ENCODE measurements around the gene DNAJB12.
"Not testable (repeated sequence)": the region's sequence is repeated elsewhere in the genome, so short reads cannot be mapped to it uniquely, and the experiment has no call there.

Gene DNAJB12

DNA sequence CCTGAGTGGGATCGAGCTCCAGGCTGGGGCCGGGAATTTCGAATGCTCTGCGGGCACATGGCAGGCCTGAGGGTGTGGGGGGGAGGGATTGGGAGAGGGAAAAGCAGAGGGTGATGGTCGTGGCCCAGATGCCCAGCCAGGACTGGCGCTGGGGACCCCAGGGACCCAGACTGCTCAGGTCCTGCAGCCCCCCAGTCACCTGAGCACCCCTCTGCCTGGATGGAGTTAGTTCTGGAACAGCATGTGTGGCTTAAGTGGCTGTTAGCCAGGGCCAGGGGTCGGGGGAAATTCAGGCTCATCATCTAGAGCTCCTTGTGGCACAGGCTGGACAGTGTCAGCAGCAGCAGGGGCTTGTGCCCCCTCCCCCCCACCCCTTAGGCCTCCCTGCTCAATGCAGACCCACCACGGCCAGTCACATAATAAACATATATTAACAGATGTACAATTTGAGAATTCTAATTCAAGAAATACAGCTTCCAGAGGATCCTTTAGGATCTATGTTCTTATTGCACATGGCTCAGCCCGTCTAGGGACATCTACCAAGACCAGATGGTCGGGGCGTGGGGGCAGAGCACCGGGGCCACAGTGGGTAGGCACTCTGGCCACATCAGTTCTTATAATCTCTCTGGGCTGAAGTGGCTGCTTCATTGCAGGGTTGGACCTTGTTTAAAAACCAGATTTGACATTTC is 22.2 kb downstream of the DNAJB12 start:
- in situ Hi-C loops (cut with HindIII; ENCODE audit: low sequenced_read_pairs) = no loop called here

DNA sequence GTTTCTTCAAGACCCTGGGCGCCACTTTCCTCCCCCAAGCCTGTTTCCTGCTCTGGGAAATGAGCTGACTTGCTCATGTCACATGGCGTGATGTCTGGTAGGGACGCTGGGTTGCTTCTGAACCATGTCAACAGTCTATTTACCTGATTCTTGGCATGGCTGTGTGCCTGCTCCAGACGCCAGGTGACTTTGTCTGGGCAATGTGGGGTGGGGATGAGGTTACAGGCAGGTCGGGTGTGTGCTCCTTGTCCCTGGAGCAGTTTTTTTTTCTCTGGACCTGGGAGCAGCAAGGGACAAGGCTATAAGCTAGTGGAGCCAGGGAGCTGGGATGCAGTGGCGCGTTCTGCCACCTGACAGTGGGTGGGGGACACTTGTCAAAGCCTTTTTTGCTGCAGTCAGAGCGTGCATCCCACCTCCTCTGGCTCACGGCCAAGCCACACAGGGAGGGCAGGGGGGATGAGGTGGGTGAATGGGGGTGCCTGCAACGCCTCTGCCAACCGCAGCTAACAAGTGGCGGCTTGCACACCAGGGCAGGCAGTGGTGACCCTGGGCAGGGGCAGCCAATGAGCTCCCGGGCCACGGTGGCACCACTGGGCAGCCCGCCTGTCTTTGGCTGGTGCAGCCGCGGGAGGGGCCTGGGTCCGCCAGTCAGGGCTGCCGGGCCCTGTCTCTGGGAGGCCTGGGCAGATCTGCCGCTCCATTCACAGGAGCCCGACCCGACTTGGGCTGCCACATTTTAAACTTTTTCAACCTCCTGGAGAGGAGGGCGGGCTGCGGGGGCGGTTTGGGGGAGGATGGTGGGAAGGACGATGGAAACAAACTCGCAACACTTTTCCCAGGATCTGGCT is 22.9 kb downstream of the DNAJB12 start:
- in situ Hi-C loops (cut with HindIII; ENCODE audit: low sequenced_read_pairs) = no loop called here

DNA sequence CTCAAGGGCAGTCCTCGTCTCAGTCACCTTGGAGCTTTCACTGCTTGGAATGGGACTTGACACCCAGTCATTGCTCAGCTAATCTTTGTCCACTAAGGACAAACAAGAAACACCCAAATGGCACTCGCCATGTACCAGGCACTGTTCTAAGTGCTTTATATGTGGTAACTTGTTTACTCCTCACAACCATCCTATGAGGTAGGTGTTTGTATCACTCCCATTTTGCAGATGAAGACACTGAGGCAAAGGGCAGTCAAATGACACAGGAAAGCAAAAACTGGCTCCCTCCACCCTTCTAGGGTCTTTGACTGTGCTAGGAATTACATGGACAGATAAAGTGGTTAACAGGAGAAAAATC is 24.7 kb downstream of the DNAJB12 start:
- in situ Hi-C loops (cut with HindIII; ENCODE audit: low sequenced_read_pairs) = no loop called here

DNA sequence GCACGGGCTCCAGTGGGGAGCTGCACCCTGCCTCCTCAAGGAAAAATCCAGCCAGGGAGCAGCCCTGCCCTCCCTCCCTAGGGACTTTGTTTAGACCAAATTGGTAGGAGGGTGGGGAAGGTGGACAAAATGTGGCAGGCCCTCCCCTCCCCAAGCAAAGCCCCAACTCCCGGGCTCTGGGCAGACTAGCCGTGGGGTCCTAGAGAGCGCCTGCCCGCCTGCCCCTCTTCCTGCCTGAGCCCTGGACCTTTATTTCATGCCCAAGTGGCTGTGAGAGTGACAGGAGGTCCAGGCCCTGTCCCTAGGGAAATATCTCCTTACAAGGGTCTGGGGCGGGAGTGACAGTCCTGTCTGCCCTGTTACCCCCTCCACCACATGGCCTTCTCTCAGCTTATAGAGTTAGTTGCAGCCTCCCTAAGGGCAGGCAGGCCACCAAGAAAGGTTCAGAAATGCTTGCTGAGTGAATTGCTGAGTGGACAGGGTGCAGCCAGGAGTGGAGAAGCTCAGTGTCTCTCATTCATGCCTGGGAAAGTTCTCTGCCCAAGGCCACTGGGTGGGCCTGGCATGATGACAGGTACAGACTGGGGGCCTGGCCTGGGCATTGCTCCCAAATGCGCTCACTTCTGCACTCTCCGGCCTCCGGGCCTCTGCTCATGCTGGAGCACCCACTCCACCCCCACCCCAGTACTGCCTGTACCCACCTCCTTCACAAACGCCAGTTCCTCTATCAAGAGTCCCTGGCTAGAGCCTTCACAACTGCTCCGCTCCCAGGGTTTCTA is 25.2 kb downstream of the DNAJB12 start:
- in situ Hi-C loops (cut with HindIII; ENCODE audit: low sequenced_read_pairs) = no loop called here

DNA sequence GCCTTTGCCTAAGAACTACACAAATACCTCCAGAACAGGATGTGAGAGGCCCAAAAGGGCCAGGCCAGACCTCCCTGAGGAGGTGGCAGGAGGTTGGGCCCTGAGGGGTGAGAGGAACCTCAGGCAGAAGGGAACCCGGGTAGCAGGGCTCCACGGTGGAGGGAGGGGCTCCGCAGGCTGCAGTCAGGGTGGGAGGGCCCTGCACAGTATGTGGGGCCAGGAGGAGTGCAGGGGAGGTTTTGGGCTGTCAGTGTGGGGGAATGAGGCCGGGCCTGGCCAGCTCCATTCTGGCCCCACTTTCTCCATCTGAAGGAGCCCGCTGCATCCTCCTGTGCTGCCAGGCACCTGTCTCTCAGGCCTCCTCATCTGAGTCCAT is 25.9 kb downstream of the DNAJB12 start:
- in situ Hi-C loops (cut with HindIII; ENCODE audit: low sequenced_read_pairs) = no loop called here

DNA sequence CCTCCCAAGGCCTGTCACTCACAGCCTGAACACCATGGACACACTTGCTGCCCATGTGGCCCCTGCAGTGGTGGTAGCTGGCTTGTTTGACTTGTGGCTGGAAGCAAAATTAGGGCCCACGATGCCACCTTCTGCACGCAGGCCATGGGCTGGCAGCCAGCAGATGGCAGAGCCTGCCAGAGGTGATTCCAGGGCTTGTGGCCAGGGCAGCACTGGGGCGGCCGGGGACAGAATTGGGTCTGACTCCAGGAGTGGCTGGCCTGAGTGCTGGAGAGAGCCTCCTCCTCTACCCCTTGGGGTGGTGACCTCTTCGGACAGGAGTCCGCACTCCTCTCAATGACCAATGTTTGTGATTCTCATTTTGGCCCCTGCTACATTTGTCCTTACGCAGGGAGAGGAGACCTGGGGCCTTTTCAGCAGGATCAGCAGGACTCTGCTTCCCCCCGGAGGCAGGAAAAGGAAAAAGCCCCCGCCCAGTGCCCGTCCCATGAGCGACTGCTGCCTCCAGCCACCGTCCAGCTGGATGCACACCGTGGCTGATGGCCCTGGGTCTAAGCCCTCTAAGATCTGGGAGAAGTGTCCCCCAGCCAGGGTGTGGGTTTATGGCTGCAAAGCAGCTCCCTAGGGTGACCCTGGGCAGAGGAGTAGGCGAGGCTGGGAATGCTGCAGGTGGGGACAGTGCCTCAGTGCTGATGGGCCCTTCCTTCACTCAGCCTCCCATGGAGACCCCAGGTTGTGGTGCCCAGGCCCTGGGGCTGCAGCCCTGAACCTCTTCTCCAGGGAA is 26.5 kb downstream of the DNAJB12 start:
- in situ Hi-C loops (cut with HindIII; ENCODE audit: low sequenced_read_pairs) = no loop called here

DNA sequence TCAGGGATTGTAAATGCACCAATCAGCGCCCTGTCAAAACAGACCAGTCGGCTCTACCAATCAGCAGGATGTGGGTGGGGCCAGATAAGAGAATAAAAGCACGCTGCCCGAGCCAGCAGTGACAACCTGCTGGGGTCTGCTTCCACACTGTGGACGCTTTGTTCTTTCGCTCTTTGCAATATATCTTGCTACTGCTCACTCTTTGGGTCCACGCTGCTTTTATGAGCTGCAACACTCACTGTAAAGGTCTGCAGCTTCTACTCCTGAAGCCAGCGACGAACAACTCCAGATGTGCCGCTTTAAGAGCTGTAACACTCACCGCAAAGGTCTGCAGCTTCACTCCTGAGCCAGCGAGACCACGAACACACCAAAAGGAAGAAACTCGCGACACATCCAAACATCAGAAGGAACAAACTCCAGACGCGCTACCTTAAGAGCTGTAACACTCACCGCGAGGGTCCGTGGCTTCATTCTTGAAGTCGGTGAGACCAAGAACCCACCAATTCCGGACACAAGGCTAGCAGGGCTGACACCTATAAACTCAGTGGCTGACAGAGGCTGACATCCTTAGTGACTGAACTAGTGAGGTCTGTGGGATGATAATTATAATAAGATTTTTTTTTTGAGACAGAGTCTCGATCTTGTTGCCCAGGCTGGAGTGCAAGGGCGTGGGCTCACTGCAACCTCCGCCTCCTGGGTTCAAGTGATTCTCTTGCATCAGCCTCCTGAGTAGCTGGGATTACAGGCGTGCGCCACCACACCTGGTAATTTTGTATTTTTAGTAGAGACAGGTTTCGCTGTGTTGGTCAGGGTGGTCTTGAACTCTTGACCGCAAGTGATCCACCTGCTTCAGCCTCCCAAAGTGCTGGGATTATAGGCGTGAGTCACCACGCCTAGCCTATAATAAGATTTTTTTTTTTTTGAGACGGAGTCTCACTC is 27.8 kb downstream of the DNAJB12 start:
- in situ Hi-C loops (cut with HindIII; ENCODE audit: low sequenced_read_pairs) = not testable (repeated sequence)

DNA sequence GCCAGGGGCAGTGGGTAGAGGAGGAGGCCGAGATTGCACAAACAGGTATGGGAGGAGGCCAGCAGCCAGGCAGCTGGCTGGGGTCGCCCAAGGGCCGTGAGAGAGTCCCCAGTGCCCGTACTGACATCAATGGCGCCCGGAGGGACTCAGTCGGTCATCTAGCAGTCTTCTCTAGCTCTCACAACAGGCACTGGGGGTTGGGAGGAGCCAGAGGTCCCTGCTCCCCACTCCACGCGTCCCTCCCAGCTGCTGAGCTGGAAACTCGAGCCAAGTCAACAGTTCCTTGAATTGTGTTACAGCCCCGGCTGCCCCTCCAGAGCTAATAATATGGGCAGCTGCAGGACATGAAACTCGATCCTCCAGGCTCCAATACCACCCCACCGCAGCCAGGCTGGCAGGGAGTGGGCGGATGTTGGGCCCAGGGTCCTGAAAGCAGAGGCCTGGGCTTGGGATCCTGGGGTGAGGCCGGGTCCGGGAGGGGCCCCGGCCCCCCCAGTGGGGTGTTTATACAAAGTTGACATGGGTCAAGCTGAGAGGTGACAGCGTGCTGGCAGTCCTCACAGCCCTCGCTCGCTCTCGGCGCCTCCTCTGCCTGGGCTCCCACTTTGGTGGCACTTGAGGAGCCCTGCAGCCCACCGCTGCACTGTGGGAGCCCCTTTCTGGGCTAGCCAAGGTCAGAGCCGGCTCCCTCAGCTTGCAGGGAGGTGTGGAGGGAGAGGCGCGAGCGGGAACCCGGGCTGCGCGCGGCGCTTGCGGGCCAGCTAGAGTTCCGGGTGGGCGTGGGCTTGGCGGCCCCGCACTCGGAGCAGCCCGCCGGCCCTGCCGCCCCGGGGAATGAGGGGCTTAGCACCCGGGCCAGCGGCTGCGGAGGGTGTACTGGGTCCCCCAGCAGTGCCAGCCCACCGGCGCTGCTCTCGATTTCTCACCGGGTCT is 29.2 kb downstream of the DNAJB12 start:
- in situ Hi-C loops (cut with HindIII; ENCODE audit: low sequenced_read_pairs) = not testable (repeated sequence)

DNA sequence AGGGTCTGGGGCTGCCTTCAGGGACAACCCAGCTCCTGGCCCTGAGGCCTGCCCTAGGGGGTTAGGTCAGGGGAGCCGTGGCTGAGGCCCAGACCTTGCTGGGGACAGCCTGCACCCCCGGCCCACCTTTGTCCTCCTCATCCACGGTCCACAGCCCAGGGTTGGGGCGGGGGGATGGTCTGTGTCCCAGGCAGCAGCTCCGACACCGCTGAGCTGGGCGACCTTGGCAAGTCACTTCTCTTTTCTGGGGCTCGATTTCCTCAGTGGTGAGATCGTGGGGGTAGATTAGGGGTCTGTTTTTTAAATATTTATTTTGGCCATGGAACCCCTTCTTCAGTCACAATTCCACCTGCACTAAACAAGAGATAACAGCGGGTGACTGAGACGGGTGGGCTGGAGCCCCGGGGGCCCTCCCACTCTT is 30.9 kb downstream of the DNAJB12 start:
- in situ Hi-C loops (cut with HindIII; ENCODE audit: low sequenced_read_pairs) = loop anchor here (5.0 kb wide), 1 partner anchor 46 kb away; no protein-coding TSS in a partner anchor

DNA sequence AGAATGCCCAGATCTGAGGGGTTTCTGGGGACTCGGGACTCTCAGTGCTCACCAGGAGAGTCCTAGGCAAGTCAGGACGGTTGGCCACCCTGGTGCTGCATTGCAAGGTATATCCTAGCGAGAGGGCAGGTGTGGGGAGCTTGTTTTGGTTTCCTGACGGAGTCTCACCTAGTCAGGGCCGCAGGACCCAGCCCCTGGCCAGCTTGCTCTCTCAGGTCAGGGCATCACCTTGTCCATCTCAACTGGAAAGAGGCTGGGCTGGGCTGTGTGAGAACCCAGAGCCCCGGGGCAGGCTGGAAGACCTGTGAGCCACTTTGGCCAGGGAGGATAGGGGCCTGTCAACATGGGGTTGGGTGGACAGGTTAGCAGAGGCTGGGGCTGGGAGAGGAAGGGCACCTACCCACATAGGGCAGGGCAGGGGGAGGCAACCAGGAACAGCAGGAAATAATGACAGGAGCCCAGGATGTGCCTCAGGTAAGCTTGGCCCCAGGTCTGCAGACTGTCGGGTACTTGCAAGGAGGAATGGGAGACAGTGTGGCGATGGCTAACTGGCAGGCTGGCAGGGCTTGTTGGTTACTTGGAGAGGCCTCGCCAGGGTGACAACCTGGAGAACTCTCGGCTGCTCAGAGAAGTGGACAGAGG is 31.5 kb downstream of the DNAJB12 start:
- in situ Hi-C loops (cut with HindIII; ENCODE audit: low sequenced_read_pairs) = loop anchor here (5.0 kb wide), 1 partner anchor 46 kb away; no protein-coding TSS in a partner anchor

DNA sequence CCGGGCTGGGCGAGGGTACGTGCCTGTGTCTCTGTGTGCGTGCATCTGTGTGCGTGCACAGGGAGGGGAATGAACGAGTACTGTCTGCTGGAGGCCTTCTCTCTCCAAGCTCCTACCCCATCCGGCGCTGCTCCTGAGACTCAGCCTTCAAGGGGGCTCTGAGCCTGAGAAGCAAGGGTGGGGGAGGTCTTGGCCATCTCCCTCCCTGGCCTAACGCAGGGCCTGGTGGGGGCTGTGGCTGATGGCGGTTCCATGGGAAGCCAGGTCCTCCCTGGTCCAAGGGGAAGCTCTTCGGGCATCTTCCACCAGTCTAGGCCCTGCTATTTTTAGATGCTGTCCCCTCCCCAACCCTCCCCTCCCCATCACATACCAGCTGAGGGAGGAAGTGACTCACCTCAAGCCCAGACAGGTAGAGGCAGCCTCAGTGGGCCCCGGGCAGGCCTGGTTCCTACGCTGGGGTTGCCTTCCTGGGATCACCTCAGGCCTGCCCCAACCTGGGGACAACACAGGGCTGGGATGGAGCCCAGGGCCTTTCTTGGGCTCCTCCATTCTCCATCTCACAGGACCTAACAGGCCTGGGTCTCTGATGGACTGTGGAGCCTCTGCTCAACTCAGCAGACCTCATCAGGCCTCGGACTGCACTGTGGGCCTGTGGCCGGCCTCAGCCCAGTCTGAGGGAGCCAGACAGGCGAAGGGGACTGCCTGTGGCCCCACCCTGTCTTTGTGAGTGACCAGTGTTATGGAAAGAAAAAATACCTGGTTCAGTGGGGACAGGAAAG is 32.2 kb downstream of the DNAJB12 start:
- in situ Hi-C loops (cut with HindIII; ENCODE audit: low sequenced_read_pairs) = loop anchor here (5.0 kb wide), 1 partner anchor 45 kb away; no protein-coding TSS in a partner anchor

DNA sequence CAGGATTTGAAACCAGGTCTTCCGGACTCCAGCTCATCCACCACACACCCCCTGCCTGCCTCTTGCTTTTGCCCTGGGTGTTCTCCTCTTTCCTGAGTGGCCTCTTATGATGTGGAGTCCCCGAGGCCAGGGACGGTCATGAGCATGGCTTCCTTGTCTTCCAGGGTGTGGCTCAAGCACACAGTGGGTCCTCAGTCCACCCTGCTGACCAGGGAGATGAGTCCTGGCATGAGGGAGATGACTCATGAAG is 32.8 kb downstream of the DNAJB12 start:
- in situ Hi-C loops (cut with HindIII; ENCODE audit: low sequenced_read_pairs) = loop anchor here (5.0 kb wide), 1 partner anchor 45 kb away; no protein-coding TSS in a partner anchor

DNA sequence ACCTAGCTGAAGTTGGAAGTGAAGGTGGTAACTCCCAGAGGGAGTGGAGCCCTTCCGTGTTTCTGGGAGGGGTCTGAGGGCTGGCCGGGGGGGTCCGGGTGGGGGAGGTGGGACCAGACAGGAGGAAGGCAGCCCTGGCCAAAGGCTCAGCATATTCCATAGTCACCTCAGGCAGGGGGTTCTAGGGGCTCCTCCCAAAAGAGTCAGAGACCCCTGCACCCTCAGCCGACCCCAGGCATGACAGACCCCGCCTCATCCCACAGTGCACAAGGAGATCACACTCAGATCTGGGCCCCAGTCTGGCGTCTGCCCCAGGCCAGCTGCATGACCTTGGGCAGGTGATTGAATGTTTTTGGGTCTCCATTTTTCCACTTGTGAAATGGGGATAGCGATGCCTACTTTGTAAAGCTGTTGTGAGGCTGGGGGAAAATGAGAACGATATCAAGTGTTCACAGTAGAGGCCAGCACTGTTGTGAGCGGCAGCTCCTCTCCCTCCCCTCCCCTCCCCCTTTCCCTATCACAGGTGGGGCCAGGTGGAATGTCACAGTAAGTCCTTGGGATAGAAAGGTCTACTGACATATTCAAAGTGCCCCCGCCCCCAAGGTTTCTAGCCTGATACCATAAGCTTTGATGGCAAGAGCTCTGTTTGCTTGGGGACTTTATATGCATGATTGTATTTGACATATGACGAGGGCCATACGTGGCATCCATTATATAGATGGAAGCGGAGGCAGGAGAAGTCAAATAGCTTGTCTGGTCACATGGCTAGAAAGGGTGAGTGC is 33.3 kb downstream of the DNAJB12 start:
- in situ Hi-C loops (cut with HindIII; ENCODE audit: low sequenced_read_pairs) = loop anchor here (5.0 kb wide), 1 partner anchor 44 kb away; no protein-coding TSS in a partner anchor

DNA sequence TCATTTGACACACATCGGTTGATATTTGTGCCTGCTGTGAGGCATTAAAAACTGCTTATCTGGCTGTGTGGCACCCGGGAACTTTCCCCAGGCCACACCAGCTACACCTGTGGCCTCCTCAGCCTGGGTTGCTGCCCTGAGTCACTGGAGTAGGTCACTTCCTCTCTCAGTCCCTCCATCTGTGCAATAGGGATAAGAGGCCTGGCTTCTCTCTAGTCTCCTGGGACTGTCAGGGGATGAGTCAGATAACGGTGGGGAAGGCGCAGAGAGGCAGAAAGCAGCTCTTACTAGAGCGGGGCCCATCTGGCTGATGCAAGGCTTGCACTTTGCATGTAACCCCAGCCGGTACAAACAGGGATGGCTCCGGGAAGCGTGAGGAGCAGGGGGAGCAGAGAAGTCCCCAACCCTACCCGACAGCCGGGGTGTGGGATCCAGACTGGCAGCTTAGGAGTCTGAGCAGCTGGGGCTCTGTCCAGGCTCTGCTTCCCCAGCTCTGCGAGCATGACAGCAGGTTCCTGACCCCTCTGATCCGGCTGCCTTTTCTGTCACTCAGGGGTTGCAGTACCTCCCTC is 34.0 kb downstream of the DNAJB12 start:
- in situ Hi-C loops (cut with HindIII; ENCODE audit: low sequenced_read_pairs) = loop anchor here (5.0 kb wide), 1 partner anchor 43 kb away; no protein-coding TSS in a partner anchor

DNA sequence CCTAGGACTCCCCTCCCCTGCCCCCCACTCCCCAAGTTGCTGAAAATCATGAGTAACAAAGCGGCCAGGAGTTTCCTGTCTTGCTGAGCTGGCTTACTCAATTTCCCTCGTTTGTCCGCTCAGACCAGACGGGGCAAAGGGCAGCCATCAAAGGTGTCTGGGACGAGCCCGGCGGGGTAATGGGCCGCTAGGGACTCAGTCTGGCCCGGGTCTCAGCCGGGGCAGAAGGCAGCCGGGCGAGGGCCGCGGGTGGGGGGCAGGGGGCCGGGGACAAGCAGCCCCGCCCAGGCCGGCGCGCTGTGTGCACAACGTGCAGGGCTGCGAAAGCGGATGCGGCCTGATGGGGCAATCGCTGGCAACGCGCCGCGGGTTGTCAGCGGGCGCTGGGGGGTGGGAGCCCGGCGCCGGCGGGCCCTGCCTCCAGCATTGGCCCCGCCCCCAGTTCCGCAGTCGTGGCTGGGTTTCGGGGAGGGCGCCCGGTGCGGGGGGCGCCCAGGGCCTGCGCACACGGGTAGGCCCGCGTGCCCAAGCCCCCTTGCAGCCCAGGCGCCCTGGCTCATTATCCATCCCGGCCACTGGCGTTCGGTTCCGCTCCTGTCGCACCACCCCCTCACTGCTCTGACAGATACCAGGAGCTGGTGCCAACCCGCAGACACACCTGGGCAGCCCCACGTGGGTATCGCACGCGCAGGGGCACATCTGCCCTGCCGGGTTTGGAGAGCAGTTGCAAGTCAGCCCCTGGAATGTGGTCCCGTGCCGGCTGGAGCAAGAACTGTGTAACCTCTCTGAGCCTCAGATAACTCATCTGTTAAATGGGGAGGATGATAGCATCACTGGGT is 35.1 kb downstream of the DNAJB12 start:
- in situ Hi-C loops (cut with HindIII; ENCODE audit: low sequenced_read_pairs) = loop anchor here (5.0 kb wide), 1 partner anchor 42 kb away; no protein-coding TSS in a partner anchor

Measured in endothelial cell of hepatic sinusoid (primary cell).